ENCODE measurements around the gene GRIP2. TPM values are rescaled to one million over a fixed set of nuclear protein-coding genes. Genes with fewer than 3 reads are reported as not detected.
"Not testable (repeated sequence)": the region's sequence is repeated elsewhere in the genome, so short reads cannot be mapped to it uniquely, and the experiment has no call there.

GRIP2 gene
- polyA plus RNA-seq, 3 donors: not detected

GRCh38 chr3:14516738-14517345 lies 23.3 kb downstream of the GRIP2 start:
- no peak for DNase-seq
- peaks cover 0 to 1% (median 1%) of the 10 kb centered on the region in 3 donors for H3K27me3 Mint-ChIP-seq (ENCODE audit: low read depth in 3 of 3)
- no peaks in the 10 kb centered on the region for H3K4me1 ChIP-seq (ENCODE audit: control insufficient read depth in 1 of 2, insufficient read depth in 2 of 2, low read length in 2 of 2)
- H3K9me3 ChIP-seq (replicated peaks in 1 of 2; ENCODE audit: control insufficient read depth in 1 of 2, insufficient read depth in 1 of 2, low read length in 2 of 2): no peaks in the 10 kb centered on the region
- TF ChIP-seq, protein P1, sequence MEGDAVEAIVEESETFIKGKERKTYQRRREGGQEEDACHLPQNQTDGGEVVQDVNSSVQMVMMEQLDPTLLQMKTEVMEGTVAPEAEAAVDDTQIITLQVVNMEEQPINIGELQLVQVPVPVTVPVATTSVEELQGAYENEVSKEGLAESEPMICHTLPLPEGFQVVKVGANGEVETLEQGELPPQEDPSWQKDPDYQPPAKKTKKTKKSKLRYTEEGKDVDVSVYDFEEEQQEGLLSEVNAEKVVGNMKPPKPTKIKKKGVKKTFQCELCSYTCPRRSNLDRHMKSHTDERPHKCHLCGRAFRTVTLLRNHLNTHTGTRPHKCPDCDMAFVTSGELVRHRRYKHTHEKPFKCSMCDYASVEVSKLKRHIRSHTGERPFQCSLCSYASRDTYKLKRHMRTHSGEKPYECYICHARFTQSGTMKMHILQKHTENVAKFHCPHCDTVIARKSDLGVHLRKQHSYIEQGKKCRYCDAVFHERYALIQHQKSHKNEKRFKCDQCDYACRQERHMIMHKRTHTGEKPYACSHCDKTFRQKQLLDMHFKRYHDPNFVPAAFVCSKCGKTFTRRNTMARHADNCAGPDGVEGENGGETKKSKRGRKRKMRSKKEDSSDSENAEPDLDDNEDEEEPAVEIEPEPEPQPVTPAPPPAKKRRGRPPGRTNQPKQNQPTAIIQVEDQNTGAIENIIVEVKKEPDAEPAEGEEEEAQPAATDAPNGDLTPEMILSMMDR (IDR thresholded peaks at IDR 0.05): no peak
- no peaks in the 10 kb centered on the region for H3K36me3 Mint-ChIP-seq
- H3K9me3 Mint-ChIP-seq: peaks cover 0 to 2% (median 0%) of the 10 kb centered on the region in 7 donors
- WGBS (ENCODE audit: insufficient coverage): 87% methylated on average over 3 of the region's 13 CpGs
- no peaks in the 10 kb centered on the region for H3K36me3 ChIP-seq (replicated peaks in 1 of 2; ENCODE audit: control insufficient read depth in 1 of 2, insufficient read depth in 2 of 2, low read length in 2 of 2)
- H2AFZ ChIP-seq (ENCODE audit: insufficient read depth, low read depth, low read length, poor library complexity, severe bottlenecking): no peak overlapping the region
- peak overlapping the region in 1 of 7 donors; percentile 8 for H3K27ac Mint-ChIP-seq
- H3K27me3 ChIP-seq (ENCODE audit: control insufficient read depth in 2 of 2, insufficient read depth in 2 of 2, low read length in 2 of 2): no peaks in the 10 kb centered on the region
- no peak overlapping the region for H3K4me3 ChIP-seq (replicated peaks in 1 of 3; ENCODE audit: low read depth in 2 of 3, low read length in 3 of 3)
- H4K20me1 ChIP-seq (ENCODE audit: insufficient read depth, low read length): no peaks in the 10 kb centered on the region
- H3K4me1 Mint-ChIP-seq: no peaks in the 10 kb centered on the region
- H3K9ac ChIP-seq (ENCODE audit: insufficient read depth, low read length, poor library complexity, severe bottlenecking): no peak overlapping the region
- H3K79me2 ChIP-seq (ENCODE audit: insufficient read depth, low read length): no peaks in the 10 kb centered on the region
- intact Hi-C loops (cut with micrococcal nuclease): no loop called here
- H3K4me2 ChIP-seq (replicated peaks; ENCODE audit: extremely low read depth, low read length, poor library complexity, severe bottlenecking): no peak overlapping the region
- no peak overlapping the region for H3K27ac ChIP-seq (ENCODE audit: low read depth in 1 of 2, low read length in 2 of 2)
- no peak overlapping the region for H3K4me3 Mint-ChIP-seq

DNA sequence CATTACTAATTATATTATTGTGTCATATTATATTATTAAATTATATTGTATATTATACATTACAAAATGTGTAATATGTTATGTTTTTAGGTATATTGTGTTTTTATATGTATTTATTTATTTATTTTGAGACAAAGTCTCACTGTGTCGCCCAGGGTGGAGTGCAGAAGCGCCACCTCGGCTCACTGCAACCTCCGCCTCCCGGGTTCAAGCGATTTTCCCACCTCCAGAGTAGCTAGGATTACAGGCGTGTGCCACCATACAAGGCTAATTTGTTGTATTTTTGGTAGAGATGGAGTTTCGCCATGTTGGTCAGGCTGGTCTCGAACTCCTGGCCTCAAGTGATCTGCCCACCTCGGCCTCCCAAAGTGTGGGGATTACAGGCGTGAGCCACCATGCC lies 24.6 kb downstream of the GRIP2 start:
- H3K27ac Mint-ChIP-seq; H4K20me1 ChIP-seq (ENCODE audit: insufficient read depth, low read length); DNase-seq; H3K27me3 ChIP-seq (ENCODE audit: control insufficient read depth in 2 of 2, insufficient read depth in 2 of 2, low read length in 2 of 2); intact Hi-C loops (cut with micrococcal nuclease); H3K4me3 ChIP-seq (replicated peaks in 1 of 3; ENCODE audit: low read depth in 2 of 3, low read length in 3 of 3); H3K4me1 Mint-ChIP-seq; H3K4me3 Mint-ChIP-seq; H3K9me3 Mint-ChIP-seq; H3K9me3 ChIP-seq (replicated peaks in 1 of 2; ENCODE audit: control insufficient read depth in 1 of 2, insufficient read depth in 1 of 2, low read length in 2 of 2); H3K79me2 ChIP-seq (ENCODE audit: insufficient read depth, low read length); H3K9ac ChIP-seq (ENCODE audit: insufficient read depth, low read length, poor library complexity, severe bottlenecking); H3K36me3 ChIP-seq (replicated peaks in 1 of 2; ENCODE audit: control insufficient read depth in 1 of 2, insufficient read depth in 2 of 2, low read length in 2 of 2); H3K36me3 Mint-ChIP-seq; H3K4me2 ChIP-seq (replicated peaks; ENCODE audit: extremely low read depth, low read length, poor library complexity, severe bottlenecking); H2AFZ ChIP-seq (ENCODE audit: insufficient read depth, low read depth, low read length, poor library complexity, severe bottlenecking); H3K27me3 Mint-ChIP-seq (ENCODE audit: low read depth in 3 of 3); H3K4me1 ChIP-seq (ENCODE audit: control insufficient read depth in 1 of 2, insufficient read depth in 2 of 2, low read length in 2 of 2); H3K27ac ChIP-seq (ENCODE audit: low read depth in 1 of 2, low read length in 2 of 2): not testable (repeated sequence)
- WGBS (ENCODE audit: insufficient coverage): 96% methylated on average over 6 of the region's 11 CpGs

Data from CD14-positive monocyte (primary cell).